Left hindlimb (tissue), 1 donor: Measurements from ENCODE around the gene PKD1L1.
"Not testable (repeated sequence)": the region's sequence is repeated elsewhere in the genome, so short reads cannot be mapped to it uniquely, and the experiment has no call there.

Experiments
- DNase-seq: peaks from one replicate; pipeline ENCODE4 v3.0.0-alpha.2; 2018

PKD1L1 gene

DNA sequence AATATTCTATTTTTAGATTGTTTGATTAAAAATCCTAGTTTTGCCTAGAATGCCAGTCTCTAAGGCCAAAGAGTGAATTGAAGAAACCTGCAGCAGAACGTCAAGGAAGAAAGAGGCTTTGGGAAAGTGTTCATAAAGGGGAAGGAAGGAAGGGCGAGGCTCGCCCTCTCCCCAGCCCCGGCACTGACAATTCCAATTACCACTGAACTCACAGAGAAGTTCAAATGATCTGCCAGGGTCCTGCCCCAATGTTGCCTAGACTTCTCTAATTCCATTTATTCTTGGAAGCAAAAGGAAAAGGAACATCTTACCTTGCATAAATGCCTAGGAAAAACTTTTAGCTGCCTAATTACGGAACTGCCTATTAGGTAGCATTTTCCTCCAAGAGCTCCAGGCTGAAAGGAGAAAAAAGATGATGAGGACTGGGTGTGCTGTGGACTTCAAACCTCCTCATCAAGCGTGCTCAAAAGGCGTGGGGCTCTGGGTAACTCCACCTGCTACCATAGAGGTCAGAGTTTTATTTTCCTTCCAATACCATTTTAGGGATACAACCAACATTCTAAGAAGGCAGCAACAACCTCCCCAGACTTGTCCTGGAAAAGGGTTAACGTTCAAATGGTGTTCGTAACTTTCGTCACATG, 134.5 kb downstream of the PKD1L1 start:
- DNase-seq = no peak

DNA sequence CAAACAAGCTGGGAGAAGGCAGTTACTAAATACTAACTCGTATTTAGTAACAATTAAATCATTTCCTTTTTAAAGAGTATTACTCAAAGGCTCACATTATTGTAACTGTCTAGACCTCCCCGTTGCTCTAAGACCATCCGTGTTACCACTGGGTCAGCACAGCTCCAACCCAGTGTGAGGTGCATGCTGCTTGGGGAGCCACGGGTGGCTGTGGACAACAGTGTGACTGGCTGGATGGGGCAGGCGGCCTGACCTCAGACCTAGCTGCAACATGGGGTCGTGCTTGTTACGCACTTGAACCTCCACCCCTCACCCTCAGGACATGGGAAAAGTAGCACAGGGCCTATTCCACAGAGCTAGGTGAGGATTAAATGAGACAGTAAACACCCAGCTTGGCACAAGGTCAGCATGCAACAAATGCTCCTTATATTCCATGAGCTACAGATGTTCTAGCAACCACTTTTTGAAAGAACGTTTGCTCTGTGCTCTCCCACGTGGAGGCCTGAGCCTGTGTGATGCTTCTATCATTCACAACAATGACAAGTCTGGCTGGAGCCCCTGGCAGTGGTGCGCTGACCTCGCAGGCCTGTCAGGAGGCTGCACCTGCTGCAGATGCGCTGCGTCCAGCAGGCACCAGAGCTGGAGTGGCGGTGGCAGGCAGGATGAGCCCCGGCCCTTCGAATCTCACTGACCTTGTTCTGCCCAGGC, 135.7 kb downstream of the PKD1L1 start:
- DNase-seq = no peak

DNA sequence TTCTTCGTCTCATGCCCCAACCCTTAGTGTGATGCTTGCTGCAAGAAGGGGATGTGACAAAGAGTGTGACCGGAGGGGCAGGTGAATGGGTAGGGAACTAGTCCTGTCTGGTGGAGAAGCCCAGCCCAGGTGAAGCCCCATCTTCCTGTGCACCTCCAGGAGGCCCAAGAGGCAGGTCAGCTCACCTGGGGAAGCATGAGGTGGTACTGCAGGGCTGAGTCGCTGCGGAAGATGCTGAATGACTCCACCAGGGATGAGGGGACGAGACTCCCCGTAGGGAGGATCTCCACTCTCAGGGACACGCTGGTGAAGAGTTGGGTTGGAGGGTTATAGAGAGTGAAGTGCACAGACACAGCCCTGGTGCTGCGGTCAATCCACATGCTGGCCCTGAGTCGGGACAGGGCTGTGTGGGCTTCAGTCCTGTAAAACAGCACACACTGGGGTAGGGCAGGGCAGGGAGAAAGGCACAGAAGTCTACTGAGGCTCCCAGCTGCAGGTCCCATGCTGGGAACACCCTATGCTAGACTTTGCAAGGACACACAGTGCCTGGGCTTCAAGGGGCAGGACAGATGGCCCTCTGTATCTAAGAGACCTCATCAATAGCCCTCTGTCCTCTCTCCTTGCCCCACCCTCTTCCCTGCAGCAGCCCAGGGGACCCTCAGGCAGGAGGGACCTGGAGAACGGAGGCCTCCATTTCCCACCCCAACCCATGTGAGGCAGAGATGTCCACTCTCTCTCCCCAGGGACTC, 136.5 kb downstream of the PKD1L1 start:
- no peak for DNase-seq

DNA sequence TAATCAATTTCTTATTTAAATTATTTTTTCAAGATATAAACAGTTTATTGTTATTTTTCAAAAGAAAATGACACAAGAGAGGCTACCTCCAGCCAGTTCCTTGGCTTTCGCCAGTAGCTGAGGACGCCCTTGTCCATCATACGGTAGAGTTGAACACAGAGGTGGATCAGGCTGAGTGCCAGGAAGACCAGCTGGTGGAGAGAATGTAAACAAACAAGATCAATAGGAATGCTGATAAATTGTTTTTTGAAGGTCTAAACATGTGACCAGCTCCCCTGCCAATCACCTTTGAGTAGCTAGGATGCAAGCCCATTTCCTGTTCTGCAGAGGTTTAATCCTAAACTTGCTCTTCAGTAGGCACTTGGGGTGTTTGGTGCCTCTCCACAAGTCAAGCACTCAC, 138.9 kb downstream of the PKD1L1 start:
- no peak for DNase-seq

DNA sequence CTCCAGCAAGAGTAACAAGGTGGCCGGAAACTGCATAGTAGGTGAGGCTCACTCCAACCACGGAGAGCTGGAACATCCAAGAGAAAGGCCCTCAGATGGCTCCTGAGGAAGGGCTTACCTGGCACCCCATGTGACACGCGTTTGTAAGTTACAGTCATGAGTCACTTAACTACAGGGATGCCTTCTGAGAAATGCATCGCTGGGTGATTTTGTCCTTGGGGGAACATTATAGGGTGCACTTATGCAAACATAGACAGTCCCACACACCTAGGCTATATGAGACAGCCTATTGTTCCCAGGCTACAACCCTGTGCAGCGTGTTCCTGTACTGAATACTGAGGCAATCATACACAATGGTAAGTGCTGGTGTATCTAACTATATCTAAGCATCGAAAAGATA, 139.9 kb downstream of the PKD1L1 start:
- no peak for DNase-seq

DNA sequence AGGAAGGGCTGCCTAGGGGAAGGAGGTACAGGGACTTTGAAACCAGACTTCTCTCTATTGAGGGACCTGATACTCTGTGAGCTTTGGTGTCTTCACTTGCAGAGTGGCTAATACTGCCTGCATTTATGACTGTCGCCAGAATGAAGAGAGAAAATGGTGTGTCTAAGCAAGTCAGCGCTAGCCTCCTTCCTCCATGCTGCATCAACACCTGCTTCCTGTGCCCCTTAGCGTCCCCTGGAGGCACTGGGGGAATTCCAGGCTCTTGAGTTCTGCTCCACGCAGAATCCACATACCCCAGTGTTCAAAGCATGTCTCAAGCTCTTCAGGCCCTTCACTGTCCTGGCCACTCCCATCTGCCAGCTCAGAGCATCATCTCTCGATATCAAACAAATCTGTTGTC, 140.5 kb downstream of the PKD1L1 start:
- DNase-seq = no peak

DNA sequence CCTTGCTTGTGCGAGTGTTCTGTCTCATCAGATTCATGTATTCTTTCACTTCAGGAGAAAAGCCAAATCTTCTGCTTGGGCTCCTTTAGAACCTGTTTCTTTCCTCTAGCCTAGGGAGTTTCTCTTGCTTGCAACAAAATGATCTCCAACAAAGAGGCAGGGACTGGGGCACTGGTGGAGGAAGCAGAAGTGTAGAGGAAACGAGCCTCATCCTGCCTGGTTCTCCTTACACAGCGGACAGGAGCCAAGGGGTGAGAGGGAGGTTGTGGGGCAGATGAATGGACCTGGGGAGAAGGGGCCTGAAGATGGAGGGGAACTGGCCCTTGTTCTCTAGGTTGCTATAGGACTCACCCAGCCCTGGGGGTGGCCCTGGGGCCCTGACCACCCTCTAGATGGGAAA, 141.1 kb downstream of the PKD1L1 start:
- no peak for DNase-seq

DNA sequence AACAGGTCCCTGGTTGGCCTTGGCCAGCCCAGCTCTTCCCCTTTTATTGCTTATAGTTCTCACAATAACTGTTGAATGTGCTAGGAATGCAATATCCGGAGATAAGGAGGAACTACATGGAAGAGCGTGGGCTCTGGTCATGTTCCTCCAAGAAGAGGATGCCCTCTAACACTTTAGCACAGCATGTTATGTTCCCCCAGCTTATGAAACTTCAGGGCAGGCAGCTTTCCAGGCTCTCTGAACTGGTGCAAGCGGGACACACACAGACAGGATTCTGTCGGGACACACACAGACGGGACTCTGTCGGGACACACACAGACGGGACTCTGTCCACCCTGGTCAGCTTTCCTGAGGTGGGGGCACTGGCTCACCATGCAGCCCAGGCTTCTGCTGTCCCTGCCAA, 141.6 kb downstream of the PKD1L1 start:
- DNase-seq = no peak

DNA sequence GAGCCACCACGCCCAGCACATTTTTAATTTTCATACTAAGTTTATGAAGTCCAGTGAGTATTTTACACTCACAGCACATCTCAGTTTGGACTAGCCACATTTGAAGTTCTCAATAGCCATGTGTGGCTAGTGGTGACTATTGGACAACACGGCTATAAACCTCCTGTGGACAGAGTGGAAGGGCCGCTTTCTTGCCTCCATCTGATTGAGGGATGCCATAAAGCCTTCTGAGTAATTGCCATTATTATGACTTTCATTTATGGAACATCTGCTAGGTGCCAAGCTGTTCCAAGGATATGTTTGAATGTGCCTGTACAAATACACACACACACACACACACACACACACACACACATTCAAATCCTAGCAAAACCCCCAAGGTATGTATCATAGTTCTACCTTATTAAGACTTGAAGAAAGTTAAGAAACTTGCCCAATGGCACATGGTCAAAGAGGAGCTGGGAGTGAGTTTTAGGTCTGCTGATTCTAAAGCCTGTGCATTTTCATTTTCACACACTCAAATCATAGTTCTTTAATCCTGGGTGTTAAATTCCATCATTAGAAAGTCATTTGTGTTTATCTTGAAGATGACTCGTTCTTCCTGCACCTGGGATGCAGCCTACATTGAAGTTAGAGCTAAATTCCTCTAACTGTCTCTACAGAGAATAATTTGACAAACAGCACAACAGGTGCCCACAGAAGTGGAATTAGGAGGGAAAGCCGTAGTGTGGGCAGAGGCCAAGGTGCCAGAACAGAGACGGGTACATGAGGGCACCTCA, 143.3 kb downstream of the PKD1L1 start:
- no peak for DNase-seq

DNA sequence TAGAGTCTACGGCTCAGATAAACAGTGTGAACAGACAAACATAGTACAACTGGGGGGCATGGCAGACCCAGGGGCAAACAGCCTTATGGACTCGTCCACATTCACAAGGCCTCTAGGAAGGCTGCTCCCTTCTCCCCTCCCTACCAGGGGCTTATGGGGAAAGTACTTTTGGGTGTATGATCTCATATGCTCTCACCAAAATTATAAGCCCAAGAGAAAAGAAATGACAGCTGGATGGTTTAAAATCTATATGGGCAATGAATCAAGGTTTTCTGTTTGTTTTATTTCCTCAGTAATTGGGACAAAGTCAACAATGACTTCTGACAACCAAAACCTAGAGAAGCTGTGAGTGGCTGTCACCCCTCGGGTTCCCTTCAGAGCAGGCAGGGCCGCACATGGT, 144.4 kb downstream of the PKD1L1 start:
- DNase-seq = no peak

DNA sequence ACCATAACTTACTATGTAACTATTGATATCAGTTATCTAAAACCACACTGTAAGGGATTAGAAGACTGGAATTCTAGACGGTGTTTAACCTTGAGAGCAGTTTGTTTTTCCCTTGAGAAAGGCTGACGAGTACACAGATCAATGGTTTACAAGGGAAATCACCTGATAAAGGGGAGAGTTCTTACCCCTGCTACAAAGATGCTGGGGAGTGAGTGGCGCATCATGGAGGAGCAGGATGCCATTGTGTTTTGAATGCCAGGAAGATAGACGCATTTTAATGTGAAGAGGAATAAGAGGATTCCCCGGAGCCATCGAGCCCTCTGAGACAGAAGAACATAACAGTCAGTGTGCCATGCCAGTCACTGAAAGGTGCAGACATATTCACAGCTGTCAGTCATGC, 145.2 kb downstream of the PKD1L1 start:
- DNase-seq = no peak

DNA sequence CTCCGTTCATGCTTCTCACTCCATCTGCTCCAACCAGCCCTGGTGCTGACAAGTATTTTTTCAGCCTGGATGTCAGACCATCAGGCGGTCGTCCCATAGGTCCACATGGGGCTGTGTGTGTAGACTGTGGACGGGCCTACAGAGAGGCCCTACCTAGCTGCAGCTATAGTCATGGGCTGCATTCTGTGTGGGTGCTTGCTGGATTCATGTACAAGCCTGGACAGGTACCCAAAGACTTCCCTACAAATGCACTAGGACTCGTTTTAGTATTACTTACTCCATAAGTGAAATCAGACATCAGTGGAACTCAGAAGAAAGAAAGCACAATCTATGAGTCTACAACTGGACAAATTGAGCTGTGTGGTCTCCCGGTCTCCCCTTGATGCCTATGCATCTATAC, 146.8 kb downstream of the PKD1L1 start:
- no peak for DNase-seq

DNA sequence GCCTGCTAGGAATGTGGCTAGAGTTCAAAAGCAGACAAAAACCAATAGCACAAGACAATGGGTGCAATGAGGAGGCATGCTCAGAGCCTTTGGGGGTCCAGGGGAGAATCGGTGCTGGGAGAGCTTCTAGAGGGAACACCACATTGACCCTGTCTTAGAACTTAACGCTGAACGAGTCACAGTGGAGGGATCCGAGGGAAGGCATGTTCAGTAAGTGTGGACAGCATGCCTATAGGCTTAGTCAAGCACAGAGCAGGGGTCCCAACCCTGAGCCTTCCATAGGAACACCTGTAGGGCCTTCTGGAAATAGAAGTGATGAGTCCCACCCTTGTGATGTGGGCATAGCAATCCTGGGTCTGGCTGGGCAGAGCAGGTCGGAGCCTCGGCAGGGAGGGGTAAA, 148.7 kb downstream of the PKD1L1 start:
- no peak for DNase-seq

DNA sequence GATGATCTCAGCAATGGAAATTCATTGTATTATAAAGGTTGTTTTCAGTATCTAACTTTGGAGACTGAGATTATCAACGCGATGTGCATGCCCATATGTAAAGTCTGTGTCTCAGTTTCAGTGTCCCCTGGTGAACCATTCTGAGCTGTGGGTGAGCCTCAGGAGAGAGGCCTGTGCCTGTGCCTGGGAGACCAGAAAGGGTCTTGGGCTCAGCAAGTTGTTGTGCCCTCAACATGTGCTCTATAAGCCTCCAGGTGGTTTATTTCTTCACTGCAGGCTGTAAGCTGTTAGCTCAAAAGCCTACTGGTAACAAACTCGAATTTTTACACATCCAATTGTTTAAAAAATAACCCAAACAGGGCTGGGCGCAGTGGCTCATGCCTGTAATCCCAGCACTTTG, 151.9 kb downstream of the PKD1L1 start:
- no peak for DNase-seq

DNA sequence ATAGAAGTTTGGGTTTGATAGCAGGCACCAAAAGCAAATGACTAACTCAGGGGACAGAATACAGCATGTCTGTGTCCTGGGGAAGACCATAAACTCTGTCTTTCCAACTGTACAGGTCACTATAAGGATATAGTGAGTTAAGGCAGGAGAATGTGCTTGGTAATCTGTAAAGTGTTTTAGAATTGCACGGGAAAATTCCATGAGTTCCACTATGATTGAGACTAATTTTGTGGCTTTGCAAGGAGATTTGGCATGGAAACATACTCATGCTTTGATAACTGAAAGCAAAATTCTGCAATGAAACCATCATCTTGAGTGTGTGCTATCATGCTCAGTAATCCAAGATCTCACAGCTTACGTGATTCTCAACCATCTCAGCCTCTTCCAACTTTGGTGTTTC, 152.6 kb downstream of the PKD1L1 start:
- DNase-seq = no peak

DNA sequence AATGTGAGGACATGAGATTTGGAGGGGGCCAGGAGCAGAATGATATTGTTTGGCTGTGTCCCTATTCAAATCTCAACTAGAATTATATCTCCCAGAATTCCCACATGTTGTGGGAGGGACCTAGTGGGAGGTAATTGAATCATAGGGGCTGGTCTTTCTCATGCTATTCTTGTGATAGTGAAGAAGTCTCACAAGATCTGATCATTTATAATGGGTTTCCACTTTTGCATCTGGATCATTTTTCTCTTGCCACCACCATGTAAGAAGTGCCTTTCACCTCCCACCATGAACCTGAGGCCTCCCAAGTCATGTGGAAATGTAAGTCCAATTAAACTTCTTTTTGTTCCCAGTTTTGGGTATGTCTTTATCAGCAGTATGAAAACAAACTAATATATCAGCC, 153.1 kb downstream of the PKD1L1 start:
- not testable (repeated sequence) for DNase-seq

DNA sequence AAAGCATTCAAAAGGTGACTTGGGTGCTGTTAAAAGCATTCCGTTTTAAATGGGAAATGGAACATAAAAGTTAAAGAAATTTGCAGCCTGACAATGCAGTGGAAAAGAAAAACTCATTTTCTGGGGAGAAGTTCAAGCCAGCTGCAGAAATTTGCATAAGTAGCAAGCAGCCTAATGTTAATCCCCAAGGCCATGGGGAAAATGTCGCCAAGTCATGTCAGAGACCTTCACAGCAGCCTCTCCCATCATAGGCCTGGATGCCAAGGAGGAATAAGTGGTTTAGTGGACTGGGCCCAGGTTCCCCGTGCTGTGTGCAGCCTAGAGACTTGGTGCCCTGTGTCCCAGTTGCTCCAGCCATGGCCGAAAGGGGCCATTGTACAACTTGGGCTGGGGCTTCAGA, 154.2 kb downstream of the PKD1L1 start:
- no peak for DNase-seq

DNA sequence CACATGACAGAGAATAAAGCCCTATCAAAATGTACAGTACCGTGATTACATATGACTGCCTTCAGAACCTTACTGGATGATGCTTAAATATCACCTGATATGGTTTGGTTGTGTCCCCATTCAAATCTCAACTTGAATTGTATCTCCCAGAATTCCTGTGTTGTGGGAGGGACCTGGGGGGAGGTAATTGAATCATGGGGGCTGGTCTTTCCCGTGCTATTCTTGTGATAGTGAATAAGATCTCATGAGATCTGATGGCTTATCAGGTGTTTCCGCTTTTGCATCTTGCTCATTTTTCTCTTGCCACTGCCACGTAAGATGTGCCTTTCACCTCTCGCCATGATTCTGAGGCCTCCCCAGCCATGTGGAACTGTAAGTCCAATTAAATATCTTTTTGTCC, 155.1 kb downstream of the PKD1L1 start:
- not testable (repeated sequence) for DNase-seq

DNA sequence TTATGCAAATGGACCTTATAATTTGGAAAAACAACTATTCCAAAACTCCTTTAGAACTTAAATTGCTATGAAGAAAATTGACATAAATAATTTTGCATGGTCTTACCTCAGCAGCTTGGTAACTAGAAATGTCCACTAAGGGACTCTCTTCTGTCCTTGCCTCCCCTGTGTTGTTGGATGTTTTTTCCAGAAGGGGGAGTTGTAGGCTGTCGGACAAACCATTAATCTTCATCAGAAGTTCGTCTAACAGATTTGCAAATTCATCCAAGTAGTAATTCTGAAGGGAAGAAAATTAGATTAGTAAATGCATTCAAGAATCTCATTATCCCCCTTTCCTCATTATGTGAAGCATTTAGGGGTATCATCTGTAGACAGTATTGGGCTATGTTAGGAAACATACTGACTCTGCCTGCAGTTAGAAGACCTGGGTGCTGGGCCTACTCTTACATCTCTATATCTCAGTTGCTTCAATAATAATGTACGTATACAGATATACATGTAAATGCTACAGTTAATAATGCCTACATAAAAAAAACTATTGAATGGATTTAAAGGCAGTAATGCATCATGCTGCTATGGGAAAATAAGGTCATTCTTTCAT, 155.6 kb downstream of the PKD1L1 start:
- no peak for DNase-seq

DNA sequence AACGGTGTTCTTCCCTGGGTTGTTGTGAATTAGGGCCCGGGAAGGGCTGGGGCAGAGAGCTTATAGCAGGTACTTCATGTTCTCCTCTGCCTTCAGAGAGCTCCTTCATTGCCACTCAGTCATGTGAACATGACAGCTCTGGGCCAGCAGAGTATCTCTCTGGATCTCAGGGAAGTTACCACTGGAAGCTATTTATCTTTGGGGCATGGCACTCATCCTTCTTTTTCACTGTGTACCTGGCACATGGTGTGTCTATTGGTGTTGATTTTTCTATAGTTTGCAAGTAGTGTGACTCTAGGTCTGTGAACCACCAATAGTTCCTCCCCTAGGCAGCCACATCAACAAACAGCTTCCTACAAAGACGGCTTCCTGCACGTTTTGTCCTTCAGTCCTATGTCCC, 156.6 kb downstream of the PKD1L1 start:
- DNase-seq = no peak

DNA sequence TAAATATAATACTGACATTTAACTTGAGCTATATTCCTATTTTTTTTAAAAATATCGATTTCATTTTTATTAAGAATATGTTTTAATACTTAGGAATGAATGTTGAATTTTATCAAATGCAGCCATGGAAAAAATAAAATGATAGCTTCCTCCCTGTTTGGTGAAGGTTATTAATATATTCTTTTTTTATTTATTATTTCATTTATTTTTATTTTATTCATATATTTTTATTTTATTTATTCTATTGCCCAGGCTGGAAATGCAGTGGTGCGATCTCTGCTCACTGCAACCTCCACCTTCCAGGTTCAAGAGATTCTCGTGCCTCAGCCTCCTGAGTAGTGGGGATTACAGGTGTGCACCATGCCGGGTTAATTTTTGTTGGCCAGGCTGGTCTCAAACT, 160.2 kb downstream of the PKD1L1 start:
- DNase-seq = no peak

DNA sequence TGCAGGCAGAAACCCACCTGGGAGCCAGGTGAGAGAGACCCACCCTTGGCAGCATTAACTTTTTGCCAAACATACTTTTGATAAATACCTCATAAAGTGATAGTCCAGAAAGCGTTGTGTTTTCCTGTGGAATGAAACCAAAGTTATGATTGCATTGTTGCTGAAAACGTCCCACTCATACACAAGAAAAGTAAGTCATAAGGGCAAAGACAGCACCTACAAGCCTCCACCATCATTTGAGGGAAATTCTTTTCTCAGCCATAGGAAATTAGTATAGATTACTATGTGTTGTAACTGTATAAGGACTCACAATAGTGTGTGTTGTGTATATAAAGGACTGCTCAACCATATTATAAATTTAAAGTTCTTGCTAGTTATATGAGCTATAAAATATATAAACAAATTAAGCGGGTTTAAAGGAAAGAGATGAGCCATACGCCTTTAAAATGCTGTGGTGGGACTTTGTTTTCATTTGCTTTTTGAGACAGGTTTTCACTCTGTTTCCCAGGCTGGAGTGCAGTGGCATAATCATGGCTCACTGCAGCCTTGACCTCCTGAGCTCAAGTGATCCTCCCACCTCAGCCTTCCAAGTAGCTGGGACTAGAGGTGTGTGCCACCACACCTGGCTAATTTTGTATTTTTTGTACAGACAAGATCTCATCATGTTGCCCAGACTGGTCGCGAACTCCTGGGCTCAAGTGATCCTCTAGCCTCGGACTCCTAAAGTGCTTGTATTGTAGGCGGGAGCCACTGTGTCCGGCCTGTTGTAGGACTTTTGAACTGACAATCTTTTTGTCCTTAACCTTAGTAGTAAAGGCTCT, 160.8 kb downstream of the PKD1L1 start:
- no peak for DNase-seq
